Astrocyte (in vitro differentiated cells and primary cell): Measurements from ENCODE around the gene MDM1. TPM values are rescaled to one million over a fixed set of nuclear protein-coding genes. Genes with fewer than 3 reads are reported as not detected.

ENCODE experiments used
- DNase-seq: peaks from one replicate; pipeline ENCODE4 v3.0.0-alpha.2; 2010; ENCODE audit warnings: low read depth
- FAIRE-seq: peaks from 2 replicates; lab custom pipeline; 2011; peaks lifted over from hg19 to GRCh38; lab: Jason Lieb, UNC
- H2AFZ ChIP-seq: 2 replicates; pipeline ENCODE4 v1.6.0; 2012; ENCODE audit warnings: low read depth, low read length, inconsistent platforms
- H3K27ac ChIP-seq: 2 replicates; pipeline ENCODE4 v1.5.1; 2011; ENCODE audit warnings: low read depth, low read length, inconsistent platforms
- H3K27me3 ChIP-seq: 2 replicates; pipeline ENCODE4 v1.6.0; 2011; ENCODE audit warnings: low read length, inconsistent platforms; ENCODE audit not compliant: insufficient read depth
- H3K36me3 ChIP-seq: 2 replicates; pipeline ENCODE4 v1.5.1; 2011; ENCODE audit warnings: low read length, inconsistent platforms; ENCODE audit not compliant: insufficient read depth
- H3K4me1 ChIP-seq: 2 replicates; pipeline ENCODE4 v1.5.1; 2011; ENCODE audit warnings: low read length, inconsistent platforms; ENCODE audit not compliant: insufficient read depth
- H3K4me2 ChIP-seq: 2 replicates; pipeline ENCODE4 v1.6.0; 2012; ENCODE audit warnings: low read length, inconsistent platforms
- H3K4me3 ChIP-seq: 2 replicates; pipeline ENCODE4 v1.5.1; 2011; ENCODE audit warnings: low read depth, mild to moderate bottlenecking, low read length, inconsistent platforms; ENCODE audit not compliant: insufficient read depth
- H3K79me2 ChIP-seq: 2 replicates; pipeline ENCODE4 v1.6.0; 2012; ENCODE audit warnings: mild to moderate bottlenecking, low read length, inconsistent platforms; ENCODE audit not compliant: insufficient read depth
- H3K9ac ChIP-seq: 2 replicates; pipeline ENCODE4 v1.6.0; 2012; ENCODE audit warnings: mild to moderate bottlenecking, low read length, inconsistent platforms
- H3K9me3 ChIP-seq: 2 replicates; pipeline ENCODE4 v1.5.1; 2012; ENCODE audit warnings: low read depth, mild to moderate bottlenecking, low read length, inconsistent platforms; ENCODE audit not compliant: insufficient read depth
- H4K20me1 ChIP-seq: 2 replicates; pipeline ENCODE4 v1.6.0; 2012; ENCODE audit warnings: low read length, inconsistent platforms; ENCODE audit not compliant: insufficient read depth
- H3K27ac Mint-ChIP-seq: one replicate; pipeline ENCODE4 v1.8.0; 2021; ENCODE audit warnings: mild to moderate bottlenecking, mixed read lengths; ENCODE audit not compliant: unreplicated experiment
- H3K27me3 Mint-ChIP-seq: one replicate; pipeline ENCODE4 v1.8.0; 2021; ENCODE audit warnings: low read depth, mixed read lengths; ENCODE audit not compliant: unreplicated experiment
- H3K36me3 Mint-ChIP-seq: one replicate; pipeline ENCODE4 v1.8.0; 2021; ENCODE audit warnings: low read depth, mixed read lengths; ENCODE audit not compliant: unreplicated experiment
- H3K4me1 Mint-ChIP-seq: one replicate; pipeline ENCODE4 v1.8.0; 2021; ENCODE audit warnings: low read depth, mixed read lengths; ENCODE audit not compliant: unreplicated experiment
- H3K4me3 Mint-ChIP-seq: one replicate; pipeline ENCODE4 v1.8.0; 2021; ENCODE audit warnings: mild to moderate bottlenecking, moderate library complexity, mixed read lengths; ENCODE audit not compliant: unreplicated experiment
- H3K9me3 Mint-ChIP-seq: one replicate; pipeline ENCODE4 v1.8.0; 2021; ENCODE audit warnings: mild to moderate bottlenecking, mixed read lengths; ENCODE audit not compliant: unreplicated experiment
- EZH2 ChIP-seq: IDR thresholded peaks from 2 replicates; pipeline ENCODE4 v1.6.1; 2012; ENCODE audit warnings: mild to moderate bottlenecking, low read length, inconsistent platforms; ENCODE audit not compliant: insufficient read depth
- total RNA-seq: library from RNA; stranded (reverse); gene quantifications from 2 replicates; pipeline ENCODE4 v1.2.1, GENCODE V29; 2021
- TF ChIP-seq, protein P1 (sequence below): IDR thresholded peaks from 2 replicates; pipeline ENCODE4 v1.5.1; 2011; ENCODE audit warnings: low read depth, mild to moderate bottlenecking, inconsistent platforms, low read length, moderate library complexity; ENCODE audit not compliant: insufficient read depth

Gene MDM1
- total RNA-seq, 1 donor from 2014 or later = 10.8 TPM

DNA sequence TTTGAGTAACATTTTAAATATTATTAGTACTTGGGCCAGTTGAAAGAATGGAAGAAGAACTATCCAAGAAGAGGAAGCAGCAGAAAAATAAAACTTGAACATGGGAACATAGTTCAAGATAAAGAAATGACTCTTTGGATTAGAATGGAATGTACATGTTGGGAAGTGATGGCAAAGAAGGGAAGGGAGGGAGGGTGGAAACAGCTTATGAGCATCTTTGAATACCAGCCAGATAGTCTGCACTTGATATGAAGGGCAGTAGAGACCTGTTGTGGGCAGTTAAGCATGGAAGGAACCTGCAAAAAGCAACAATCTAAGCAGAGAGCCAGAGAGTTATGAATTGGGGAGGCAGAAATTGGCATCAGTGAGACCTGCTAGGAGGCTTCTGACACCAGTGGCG is 68.8 kb downstream of the MDM1 start:
- DNase-seq (peak; percentile 67), FAIRE-seq (no peak)
- Histone ChIP-seq H3K4me2 (no peak overlapping the region), H3K27ac (peak overlapping the region; percentile 14), H3K27me3 (no peaks in the 10 kb centered on the region), H3K4me3 (no peak overlapping the region), H4K20me1 (no peaks in the 10 kb centered on the region), H3K36me3 (no peaks in the 10 kb centered on the region), H3K79me2 (no peaks in the 10 kb centered on the region), H3K9me3 (no peaks in the 10 kb centered on the region), H3K4me1 (peaks cover 20% of the 10 kb centered on the region), H2AFZ (no peak overlapping the region), H3K9ac (no peak overlapping the region)
- Mint-ChIP-seq H3K27ac (no peak overlapping the region), H3K9me3 (no peaks in the 10 kb centered on the region), H3K4me1 (peaks cover 22% of the 10 kb centered on the region), H3K36me3 (no peaks in the 10 kb centered on the region), H3K27me3 (no peaks in the 10 kb centered on the region), H3K4me3 (no peak overlapping the region)
- TF ChIP-seq, protein P1, sequence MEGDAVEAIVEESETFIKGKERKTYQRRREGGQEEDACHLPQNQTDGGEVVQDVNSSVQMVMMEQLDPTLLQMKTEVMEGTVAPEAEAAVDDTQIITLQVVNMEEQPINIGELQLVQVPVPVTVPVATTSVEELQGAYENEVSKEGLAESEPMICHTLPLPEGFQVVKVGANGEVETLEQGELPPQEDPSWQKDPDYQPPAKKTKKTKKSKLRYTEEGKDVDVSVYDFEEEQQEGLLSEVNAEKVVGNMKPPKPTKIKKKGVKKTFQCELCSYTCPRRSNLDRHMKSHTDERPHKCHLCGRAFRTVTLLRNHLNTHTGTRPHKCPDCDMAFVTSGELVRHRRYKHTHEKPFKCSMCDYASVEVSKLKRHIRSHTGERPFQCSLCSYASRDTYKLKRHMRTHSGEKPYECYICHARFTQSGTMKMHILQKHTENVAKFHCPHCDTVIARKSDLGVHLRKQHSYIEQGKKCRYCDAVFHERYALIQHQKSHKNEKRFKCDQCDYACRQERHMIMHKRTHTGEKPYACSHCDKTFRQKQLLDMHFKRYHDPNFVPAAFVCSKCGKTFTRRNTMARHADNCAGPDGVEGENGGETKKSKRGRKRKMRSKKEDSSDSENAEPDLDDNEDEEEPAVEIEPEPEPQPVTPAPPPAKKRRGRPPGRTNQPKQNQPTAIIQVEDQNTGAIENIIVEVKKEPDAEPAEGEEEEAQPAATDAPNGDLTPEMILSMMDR = no peak
- TF ChIP-seq EZH2 = no peak

DNA sequence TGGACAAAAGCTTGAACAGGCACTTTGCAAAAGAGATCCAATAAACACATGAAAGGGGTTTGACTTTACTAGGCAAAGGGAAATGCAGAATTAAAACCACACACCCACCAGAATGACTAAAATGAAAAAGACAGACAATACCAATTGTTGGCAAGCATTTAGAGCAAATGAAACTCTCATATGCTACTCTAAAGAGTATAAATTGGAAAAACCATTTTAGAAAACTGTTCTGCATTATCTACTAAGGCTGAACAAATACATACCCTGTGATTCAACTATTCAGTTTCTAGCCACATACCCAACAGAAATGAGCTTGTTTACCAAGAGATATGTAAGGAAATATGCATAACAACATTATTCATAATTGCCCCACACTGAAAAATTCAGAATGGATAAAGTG is 70.3 kb downstream of the MDM1 start:
- Mint-ChIP-seq H3K4me1 (peaks cover 22% of the 10 kb centered on the region), H3K36me3 (no peaks in the 10 kb centered on the region), H3K27ac (no peak overlapping the region), H3K9me3 (no peaks in the 10 kb centered on the region), H3K4me3 (no peak overlapping the region), H3K27me3 (no peaks in the 10 kb centered on the region)
- no peak for DNase-seq
- Histone ChIP-seq H3K9ac (no peak overlapping the region), H3K9me3 (no peaks in the 10 kb centered on the region), H4K20me1 (no peaks in the 10 kb centered on the region), H3K4me2 (no peak overlapping the region), H2AFZ (no peak overlapping the region), H3K36me3 (no peaks in the 10 kb centered on the region), H3K4me3 (no peak overlapping the region), H3K27me3 (no peaks in the 10 kb centered on the region), H3K4me1 (peaks cover 20% of the 10 kb centered on the region), H3K27ac (no peak overlapping the region), H3K79me2 (no peaks in the 10 kb centered on the region)
- FAIRE-seq = peak; percentile 74
- TF ChIP-seq EZH2 = no peak
- TF ChIP-seq, protein P1 = no peak

DNA sequence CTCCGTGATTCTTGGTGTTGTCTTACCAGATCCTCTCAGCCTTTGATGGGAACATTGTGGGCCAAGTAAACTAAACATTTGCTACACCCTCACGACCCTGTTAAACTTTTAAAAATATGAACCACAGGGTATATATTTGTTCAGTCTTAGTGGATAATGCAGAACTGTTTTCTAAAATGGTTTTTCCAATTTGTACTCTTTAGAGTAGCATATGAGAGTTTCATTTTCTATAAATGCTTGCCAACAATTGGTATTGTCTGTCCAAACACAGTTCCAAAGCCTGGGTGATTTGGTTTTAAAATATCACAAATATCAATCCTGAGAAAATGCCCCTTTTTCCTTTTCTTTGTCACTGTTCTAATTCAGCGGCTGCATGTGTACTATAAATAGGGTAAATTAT is 72.0 kb downstream of the MDM1 start:
- Histone ChIP-seq H3K9me3 (no peaks in the 10 kb centered on the region), H3K4me3 (no peak overlapping the region), H3K4me1 (peaks cover 20% of the 10 kb centered on the region), H3K4me2 (no peak overlapping the region), H3K36me3 (no peaks in the 10 kb centered on the region), H2AFZ (no peak overlapping the region), H3K27ac (peak overlapping the region; percentile 97), H4K20me1 (no peaks in the 10 kb centered on the region), H3K79me2 (no peaks in the 10 kb centered on the region), H3K27me3 (no peaks in the 10 kb centered on the region), H3K9ac (no peak overlapping the region)
- Mint-ChIP-seq H3K27ac (no peak overlapping the region), H3K27me3 (no peaks in the 10 kb centered on the region), H3K9me3 (no peaks in the 10 kb centered on the region), H3K4me1 (peaks cover 17% of the 10 kb centered on the region), H3K4me3 (no peak overlapping the region), H3K36me3 (no peaks in the 10 kb centered on the region)
- no peak for FAIRE-seq
- DNase-seq = no peak
- TF ChIP-seq, protein P1 = no peak
- TF ChIP-seq EZH2 = no peak
